COLO668 (cell line): ENCODE results near the gene PDGFB.

Experiments
- DNase-seq: peaks from one replicate; lab custom pipeline; 2025; ENCODE audit not compliant: unreplicated experiment; lab: John Stamatoyannopoulos, UW

Gene PDGFB

DNA sequence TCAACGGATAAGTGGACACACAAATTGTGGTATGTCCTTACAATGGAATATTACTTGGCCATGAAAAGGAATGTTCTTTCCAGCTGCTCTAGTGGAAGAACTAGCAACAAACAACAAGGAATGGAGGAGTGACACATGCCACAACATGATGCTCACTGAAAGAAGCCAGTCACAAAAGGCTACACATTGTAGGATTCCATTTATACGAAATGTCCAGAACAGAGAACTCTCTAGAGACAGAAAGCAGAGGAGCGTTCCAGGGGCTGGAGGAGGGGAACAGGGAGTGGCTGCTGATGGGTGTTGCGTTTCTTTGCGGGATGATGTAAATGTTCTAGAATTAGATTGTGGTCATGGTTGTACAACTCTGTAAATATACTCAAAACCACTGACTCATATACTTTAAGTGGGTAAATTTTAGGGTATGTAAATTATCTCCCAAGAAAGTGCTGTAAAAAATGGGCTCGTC is 32.4 kb upstream of the PDGFB start:
- peak; percentile 15 for DNase-seq

DNA sequence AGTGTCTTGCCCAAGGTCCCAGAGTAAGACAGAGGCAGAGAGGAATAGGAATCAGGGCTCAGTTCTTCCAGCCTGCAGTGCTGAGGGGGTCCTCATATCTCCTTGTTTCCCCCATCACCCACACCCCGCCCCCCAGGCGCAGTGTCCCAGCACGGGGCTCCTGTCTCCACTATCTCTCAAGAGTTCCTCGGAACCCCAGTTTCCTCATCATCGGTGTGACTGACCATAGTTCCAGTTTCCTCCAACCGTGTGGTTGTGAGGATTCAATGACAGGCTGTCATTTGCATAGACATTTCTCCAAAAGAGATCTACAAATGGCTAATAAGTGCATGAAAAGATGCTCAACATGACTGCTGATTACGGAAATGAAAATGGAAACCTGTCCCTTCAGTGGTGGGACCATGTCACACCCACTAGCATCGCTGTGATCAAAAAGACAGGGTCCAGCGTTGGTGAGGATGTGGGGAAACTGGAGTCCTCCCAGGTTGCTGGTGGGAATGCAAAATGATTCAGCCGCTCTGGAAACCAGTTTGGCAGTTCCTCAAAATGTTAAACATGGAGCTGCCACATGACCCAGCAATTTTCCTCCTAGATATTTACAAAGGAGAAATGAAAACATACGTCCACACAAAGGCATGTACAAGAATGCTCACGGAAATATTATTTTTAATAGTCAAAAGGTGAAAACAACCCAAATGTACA is 31.8 kb upstream of the PDGFB start:
- DNase-seq, result no peak

DNA sequence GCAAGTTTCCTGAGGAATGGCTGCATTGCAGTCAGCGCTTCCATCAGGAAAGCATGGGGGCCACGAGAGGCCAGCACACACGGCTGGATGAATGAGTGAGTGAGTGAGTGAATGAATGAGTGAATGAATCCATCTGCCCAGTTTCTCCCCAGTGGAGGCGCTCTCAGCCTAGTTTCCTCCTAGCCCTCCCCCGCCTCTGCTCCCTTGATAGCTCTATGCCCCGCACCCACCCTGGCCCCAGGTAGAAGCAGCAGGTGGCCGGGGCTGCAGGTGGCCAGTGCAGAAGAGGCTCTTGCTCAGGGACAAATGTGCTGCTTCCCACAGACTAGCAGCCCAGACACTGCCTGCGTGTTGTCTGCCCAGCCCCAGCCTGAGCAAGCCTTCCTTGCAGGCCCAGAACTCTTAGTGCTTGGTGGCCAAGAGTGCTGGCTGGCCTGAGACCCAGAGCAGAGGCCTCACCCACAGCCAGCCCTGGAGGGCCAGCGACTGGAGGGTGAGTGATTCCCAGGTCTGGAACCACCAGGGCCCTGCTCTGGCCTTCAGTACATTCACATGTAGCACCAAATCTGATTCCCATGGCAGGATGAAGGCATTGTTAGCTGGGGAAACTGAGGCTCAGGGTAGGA is 31.1 kb upstream of the PDGFB start:
- DNase-seq, result peak; percentile 88

DNA sequence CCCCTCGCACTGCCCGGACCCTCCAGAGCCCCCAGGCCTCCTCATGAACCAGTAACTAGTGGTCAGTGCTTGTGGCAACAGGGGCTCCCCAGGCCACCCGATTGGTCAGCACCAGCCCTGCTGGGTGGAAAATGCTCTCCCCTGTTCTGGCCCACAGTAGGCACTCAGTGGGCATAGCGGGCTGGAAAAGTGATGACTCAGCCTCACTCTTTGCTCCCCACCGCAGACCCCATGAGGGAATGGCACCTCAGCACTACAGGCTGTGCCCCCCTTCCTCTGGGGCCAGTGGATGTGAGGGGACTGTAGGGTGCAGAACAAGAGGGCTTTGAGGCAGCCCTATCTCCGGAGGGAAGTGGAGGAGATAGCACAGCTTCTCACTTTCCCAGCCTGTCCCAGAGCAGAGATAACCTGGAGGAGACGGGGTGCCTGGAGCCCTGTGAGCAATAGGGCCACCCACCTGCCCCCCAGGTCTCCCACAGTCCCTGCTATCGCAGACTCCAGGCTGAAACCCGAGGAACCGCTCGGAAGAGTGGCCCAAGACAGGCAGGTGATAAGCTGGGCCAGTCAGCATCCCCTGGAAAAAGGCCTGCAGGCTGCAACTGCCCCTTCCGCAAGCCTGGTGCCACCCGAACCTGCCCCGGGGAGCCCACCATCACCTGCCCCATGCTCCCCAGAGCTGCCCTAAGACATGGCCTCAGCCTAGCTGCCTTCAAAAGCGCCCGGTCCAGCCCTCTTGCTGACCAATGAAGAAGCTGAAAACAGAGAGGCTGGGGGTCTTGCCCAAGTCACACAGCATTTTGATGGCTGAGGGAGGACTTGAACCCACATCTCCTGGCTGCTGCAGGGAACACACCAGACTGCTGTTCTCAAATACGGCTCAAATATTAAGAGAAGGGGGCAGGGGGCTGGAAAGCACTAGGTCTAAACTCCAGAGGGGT is 29.4 kb upstream of the PDGFB start:
- DNase-seq, result no peak

DNA sequence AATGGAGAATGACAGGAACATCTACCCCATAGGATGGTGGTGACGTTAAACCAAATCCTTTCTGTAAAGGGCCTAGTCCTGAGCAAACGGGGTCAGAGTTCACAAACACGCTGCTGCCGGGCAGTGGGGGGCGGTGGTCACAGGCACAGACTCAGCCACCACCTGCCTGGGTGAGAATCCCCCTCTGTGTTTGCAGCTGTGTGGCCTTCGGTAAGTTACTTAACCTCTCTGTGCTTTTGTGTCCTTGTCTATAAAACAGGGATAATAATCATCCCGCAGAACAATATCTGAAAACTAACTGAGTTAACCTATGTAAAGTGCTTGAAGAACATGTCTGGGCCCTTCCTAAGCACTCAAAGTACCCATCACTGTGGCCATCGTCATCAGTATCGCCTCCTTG is 26.0 kb upstream of the PDGFB start:
- no peak for DNase-seq

DNA sequence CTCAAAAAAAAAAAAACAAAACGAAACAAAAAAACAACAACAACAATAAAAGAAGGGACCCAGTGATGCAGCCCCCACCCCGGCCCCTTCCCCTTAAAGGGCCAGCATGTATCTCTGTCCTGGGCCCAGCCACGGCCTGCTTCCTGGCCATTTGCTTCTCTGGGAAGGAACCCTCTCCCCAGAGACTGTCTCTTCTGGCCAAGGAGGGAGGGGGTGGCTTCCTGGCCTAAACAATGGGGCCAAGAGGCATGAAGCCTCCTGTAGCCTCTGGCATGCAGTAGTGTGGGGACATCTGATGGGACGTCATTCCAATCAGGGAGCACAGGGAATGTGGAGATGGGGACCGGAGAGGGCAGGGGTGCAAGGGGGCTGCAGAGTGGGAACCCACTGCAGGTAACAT is 25.5 kb upstream of the PDGFB start:
- no peak for DNase-seq

DNA sequence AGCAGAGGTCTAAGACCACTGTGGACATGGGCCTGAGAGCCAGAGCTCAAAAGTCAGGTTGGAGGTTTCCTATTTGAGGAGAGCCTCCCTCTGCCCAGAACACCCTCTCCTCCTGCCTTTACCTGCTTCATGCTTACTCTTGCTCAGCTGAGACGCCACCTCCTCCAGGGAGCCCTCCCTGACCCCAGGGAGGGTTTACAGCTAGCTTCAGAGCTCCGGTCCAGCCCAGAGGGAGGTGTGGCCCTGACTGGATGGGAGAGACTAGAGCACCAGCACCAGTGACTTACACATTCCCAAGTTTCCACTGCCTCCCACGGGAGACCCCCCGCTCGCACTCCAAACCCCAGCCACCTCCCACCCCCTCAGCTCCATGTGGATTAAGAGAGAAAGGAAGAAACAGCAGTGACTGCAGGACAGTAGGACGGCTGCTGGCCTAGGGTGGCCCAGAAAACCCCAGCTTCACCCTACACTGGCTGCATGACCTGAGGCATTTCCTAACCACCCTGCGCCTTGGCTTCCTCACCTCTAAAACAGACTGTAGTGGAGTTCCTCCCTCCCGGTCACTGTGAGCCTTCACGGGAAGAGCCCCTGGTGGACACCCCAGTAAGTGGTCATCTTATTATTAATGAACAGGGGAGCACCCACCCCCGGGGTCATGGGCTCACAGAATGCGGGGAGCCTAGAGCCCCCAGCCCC is 24.5 kb upstream of the PDGFB start:
- DNase-seq, result no peak

DNA sequence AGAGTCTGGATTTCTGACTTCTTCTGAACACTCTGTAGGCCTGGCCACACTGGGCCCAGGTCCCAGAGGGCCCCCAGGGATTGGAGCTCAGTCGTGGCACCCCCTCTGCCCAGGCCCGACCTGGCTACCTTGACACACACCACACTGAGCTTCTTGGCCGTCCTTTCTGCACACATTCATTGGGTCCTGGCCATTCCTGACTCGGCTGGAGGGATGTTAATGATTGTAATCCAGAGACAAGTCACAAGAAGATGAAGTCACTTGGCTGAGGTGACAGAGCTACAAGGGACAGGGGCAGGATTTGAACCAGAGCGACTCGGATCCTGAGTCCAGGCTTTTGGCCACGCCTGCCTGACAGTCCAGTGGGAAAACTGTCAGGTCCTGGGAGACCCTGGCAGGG is 23.9 kb upstream of the PDGFB start:
- no peak for DNase-seq

DNA sequence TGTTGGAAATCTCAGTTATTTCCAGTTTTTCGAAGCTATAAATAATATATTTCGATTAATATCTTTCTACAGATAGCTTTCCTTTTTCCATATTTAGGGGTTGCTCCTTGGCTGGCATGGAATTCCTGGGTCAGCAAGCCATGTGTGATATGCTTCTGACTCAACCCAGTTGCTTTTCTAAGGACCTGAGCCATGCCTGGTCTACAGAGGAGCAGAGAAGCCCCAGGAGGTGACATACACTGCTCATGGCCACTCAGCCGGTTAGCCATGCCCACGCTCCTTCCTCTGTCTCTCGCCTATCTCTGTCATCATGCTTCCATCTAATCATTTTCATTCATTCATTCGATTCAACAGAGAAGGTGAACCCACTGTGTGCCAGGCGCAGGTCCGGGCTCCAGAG is 23.2 kb upstream of the PDGFB start:
- no peak for DNase-seq

DNA sequence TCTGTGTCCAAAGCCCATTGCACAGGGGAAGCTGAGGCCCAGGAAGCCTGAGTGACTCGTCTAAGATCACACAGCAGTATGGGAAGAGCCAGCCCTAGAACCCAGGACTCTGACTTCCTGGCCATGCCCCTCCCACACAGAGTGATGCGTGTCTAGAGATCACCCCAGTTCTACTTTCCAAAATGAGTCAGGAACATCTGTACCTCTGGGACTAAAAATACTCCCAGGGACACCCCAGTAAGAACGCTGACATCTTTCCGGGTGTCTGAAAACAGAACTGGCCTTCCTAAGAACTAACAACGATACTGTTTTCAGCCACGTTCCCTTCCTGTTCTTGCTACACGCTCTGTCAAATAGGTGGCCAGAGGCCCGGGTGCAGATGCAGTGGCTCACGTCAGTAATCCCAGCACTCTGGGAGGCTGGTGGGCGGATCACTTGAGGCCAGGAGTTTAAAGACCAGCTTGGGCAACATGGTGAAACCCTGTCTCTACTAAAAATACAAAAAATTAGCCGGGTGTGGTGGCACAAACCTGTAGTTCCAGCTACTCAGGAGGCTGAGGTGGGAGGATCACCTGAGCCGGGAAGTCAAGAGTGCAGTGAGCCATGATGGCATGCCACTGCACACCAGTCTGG is 21.7 kb upstream of the PDGFB start:
- no peak for DNase-seq

DNA sequence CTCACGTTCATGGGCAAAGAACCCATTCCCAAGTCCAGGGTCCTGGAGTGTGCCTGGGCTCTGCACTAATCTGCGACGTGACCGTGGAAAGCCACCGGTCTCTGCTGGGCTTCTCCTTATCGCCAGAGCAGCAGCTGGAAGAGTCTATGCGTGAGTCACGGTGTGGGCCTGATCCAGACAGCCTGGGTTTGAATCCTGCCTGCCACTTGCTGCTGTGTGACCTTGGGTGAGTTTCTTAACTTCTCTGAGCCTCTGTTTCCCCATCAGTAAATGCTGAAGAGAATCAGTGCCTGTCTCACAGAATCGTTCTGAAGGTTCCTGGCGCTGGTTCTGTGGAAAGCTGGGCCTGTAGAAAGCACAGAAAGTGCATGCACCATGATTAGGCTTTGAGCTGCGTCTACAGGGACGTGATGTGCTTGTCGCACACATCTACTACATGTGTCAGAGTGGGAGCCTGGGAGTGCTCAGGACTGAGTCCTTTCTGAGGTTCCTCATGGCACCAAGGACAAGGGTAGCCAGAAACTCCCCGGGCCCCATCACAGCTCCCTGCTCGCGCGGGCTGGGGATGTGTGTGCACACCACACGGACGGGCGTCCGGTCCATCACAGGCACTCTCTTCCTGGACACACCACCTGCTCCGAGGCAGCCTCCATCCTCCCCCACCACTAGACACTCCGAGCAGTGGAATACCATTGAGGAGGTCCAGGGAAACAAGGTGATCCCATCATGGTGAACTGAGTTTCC is 20.5 kb upstream of the PDGFB start:
- no peak for DNase-seq

DNA sequence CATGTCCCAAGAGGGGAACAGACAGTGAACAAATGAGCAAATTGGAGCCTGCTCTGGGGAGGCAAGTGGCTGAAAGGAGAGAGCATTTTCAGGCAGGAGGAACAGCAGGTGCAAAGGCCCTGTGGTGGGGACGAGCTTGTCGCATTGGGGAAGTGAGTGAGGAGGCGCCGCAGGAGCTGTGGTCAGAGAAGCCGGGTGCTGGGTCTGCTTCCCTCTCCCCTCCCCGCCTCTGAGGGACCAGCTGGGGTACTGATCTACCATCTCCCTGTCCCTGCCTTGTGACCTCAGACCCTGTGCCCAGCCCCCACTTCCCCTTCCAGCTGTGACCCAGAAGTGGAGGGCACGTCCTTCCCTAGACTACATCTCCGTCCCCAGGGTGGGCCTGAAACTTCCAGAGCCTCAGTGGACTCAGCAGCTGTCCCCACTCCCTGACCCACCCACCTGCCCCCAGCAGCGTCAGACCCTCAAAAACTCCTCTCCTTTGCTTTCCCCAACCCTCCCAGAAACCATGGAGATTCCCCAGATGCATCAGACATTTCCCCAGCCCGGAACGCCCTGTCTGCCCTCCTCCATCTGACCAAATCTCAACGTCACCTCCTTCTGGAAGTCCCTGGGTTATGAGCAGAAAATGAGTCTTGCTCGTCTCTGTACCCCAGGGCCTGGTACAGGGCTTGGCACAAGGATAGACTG is 19.7 kb upstream of the PDGFB start:
- no peak for DNase-seq

DNA sequence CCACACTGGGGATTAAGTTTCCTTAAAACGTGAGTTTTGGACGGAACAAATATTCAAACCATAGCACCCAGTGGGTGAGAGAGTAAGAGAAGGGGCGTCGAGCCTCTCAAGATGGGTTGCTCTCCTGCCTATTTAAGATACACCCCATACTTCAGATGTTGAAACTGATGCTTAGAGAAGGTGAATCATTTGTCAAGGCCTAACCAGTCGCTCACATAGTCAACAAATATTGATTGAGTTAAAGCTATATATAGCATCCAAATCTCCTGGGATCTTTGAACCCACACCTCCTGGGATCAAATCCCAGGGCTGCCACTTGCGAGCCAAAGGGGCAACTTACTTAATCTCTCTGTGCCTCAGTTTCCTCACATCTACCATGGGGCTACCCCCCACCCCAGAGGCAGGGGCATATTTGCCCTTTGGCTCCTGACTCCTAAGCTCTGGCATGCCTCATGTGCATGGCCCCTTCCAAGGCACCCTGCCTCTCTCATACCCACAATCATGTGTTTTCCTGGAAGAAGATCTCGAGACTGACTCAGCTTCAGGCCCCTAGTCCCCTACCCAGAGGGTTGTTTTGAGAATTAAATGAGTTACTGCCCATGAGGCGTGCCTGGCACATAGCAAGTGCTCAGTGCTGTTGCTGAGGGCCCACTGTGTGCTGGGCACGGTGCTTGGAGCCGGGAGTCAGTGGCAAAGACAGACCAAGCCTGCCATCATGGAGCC is 19.0 kb upstream of the PDGFB start:
- no peak for DNase-seq

DNA sequence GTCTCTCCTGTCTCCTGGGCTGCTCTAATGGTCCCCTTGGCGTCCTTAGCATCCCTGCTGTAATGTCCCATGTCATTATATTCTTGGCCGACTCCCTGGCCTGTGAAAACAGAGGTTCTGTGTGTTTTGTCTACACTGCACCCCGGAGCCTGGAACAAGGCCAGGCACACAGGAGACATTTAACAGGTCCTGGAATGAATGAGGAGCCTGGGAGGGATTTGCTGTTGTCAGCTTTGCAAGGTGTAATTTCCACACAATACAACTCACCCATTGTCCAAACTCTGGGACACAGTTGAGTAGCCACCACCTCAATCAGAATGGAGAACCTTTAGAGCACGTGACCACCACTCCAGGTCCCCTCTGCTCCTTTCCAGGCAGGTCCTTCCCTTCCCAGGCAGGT is 14.9 kb upstream of the PDGFB start:
- no peak for DNase-seq

DNA sequence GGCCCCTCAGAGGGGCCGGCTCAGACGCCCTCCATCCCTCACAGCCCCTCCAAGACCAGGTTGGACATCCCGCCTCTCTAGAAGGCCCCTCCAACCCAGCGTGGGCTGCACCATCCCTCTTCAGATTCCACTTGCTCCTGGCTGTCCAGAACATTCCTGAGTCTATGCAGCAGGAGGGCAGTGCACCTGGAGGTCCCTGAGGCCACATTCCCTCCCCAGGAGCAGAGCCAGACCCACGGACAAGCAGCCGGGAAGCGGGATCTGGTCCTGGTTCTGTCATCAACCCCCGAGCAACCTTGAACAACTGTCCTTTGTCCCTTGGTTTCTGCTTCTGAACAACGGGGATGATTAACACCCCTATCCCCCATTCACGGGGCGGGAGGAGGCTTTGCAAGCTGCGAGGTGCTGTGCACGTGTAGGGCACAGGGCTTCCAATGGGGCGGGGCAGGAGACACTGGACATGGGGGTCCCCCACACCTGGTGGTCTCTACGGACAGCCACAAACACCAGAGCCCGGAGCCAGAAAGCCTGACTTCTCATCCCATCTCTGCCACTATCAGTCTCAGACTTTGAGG is 13.2 kb upstream of the PDGFB start:
- DNase-seq, result no peak

DNA sequence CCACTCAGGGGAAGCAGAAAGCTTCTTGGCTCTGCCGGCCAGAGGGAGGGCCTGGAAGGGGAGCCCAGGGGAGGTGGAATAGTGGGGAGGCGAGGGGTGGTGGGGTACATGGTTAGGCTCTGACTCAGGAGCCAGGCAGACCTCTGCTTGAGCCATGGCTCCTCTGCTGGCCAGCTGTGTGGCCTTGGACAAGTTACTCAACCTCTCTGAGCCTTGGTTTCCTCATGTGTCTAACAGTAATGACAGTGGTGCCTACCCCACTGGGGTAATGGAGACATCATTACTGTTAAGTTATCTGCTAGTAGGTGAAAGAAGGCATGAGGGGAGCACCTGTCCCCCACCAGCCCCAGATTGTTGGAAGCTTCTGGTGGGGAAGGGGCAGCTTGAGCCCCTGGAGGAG is 12.2 kb upstream of the PDGFB start:
- no peak for DNase-seq

DNA sequence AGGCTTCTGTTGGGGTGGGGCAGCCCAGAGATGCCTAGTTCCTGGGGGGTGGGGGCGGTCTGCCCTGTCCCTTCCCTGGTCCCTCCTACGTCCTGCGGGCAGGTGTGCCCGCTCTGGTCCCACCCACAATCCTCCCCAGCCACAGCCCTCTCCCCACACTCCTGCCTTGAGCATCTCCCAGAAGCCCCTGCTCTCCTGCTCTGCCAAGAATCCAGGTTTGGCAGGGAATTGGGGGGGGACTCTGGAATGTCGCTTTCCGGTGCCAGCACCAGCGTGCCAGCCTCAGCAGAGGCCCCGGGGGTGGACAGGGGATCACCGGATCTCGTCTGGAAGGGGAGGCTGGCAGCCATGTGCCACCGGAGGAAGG is 11.4 kb upstream of the PDGFB start:
- DNase-seq, result no peak

DNA sequence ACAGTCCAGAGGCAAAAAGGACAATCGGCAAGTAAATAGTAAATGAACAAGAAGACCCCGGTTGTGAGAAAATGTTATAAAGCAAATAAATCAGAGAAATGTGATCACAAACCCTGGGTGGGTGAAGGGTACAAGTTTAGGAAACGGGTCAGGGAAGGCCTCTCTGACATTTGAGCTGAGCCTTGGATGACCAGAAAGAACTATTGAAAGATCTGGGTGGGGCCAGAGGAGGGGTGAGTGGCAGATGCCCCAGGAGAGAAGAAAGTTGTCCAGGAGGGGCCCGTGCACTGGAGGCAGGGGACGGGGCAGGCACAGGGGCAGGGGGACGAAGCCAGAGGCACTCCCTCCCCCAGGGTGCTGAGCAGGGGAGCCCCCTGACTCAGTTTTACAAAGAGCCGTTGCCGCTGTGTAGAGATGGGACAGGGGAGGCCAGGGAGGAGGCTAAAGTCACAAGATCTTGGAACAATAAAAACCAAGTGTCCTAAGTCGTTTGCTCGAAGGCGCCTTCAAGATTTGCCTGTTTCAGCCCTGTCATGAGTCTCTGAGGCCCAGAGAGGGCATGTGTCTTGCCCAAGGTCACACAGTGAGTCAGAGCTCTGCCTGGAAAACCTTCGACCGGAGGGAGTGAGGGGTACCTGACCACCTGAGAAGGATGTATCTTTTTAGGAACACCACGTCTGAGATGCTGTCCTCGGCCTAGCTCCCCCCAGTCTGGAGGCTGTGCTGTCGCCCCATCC is 10.8 kb upstream of the PDGFB start:
- DNase-seq, result no peak
